ENCODE data around the gene NAV2.

NAV2 gene

DNA sequence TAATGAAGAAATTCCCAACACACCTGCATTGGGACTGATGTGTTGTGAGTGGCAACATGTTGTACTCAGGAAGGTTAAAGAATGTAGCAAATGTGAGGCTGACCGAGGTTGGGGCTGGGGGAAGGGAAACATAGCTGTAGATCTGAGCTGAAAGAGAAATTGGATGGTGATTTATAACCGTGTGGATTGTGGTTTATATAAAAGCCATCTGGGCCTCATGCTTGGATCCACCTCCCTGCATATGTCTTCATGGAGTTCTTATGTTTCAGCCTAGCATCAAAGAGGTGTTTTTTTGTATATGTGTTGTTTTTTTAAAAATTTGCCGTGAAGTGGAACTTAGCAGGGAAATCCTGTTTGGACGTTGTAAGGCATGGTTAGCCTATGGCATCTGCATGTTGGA, 141.3 kb downstream of the NAV2 start:
- no peak overlapping the region for H3K4me3 ChIP-seq (ENCODE audit: low read depth in 1 of 2, low read length in 1 of 2)
- TF ChIP-seq CTCF (IDR thresholded peaks at IDR 0.05) = no peak
- H3K27me3 ChIP-seq = peaks cover 20% of the 10 kb centered on the region
- no peaks in the 10 kb centered on the region for H3K4me1 ChIP-seq (ENCODE audit: control insufficient read depth in 1 of 2, insufficient read depth in 1 of 2, low read depth in 1 of 2, low read length in 1 of 2)
- H3K36me3 ChIP-seq = no peaks in the 10 kb centered on the region
- no peak overlapping the region for H3K27ac ChIP-seq
- H3K9me3 ChIP-seq = no peaks in the 10 kb centered on the region

DNA sequence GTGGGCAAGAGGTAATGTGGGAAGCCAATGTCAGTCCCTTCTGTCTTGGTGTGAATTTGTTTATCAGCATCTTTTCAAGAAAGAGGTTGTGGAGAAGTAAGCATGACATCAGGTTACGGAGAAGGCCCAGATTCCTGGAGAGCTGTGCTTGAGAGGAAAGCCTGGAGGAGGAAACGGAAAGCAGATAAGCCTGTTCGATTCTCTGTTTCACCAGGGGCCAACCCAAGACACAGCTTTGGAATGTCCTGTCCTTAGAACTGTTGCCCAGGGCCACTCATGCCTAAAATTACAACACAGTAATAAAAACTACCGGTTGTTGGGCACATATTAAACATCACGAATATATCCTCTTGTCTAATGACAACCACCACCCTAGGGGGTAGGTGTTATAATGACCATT, 148.5 kb downstream of the NAV2 start:
- Histone ChIP-seq H3K27ac (no peak overlapping the region), H3K36me3 (no peaks in the 10 kb centered on the region), H3K4me3 (ENCODE audit: low read depth in 1 of 2, low read length in 1 of 2) (no peak overlapping the region), H3K4me1 (ENCODE audit: control insufficient read depth in 1 of 2, insufficient read depth in 1 of 2, low read depth in 1 of 2, low read length in 1 of 2) (no peaks in the 10 kb centered on the region), H3K9me3 (no peaks in the 10 kb centered on the region), H3K27me3 (peaks cover 7% of the 10 kb centered on the region)
- TF ChIP-seq CTCF (IDR thresholded peaks at IDR 0.05) = no peak

DNA sequence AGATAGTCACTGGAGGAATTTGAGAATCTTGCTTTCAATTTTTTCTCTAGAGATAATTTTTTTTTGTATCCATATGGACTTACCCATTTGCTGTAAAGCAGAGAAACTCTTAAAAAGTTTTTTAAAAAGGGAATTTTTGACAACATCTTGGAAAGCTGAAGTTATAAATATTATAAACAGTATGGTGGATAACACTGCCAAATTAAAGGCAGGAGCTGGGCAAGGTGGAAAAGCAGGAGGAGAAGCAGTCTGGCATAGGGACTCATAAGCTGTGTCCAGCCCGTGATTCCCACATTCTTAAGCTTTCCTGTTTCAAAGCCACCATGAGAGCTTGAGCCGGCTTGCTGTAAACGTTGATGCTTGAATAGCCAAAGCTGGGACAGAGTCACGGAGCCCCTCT, 149.5 kb downstream of the NAV2 start:
- Histone ChIP-seq H3K9me3 (no peaks in the 10 kb centered on the region), H3K27me3 (no peaks in the 10 kb centered on the region), H3K4me1 (ENCODE audit: control insufficient read depth in 1 of 2, insufficient read depth in 1 of 2, low read depth in 1 of 2, low read length in 1 of 2) (no peaks in the 10 kb centered on the region), H3K36me3 (no peaks in the 10 kb centered on the region), H3K4me3 (ENCODE audit: low read depth in 1 of 2, low read length in 1 of 2) (no peak overlapping the region), H3K27ac (no peak overlapping the region)
- TF ChIP-seq CTCF (IDR thresholded peaks at IDR 0.05) = no peak

GRCh38 chr11:19864141-19865140, 151.8 kb downstream of the NAV2 start:
- TF ChIP-seq CTCF (IDR thresholded peaks at IDR 0.05) = no peak
- Histone ChIP-seq H3K36me3 (no peaks in the 10 kb centered on the region), H3K9me3 (no peaks in the 10 kb centered on the region), H3K4me1 (ENCODE audit: control insufficient read depth in 1 of 2, insufficient read depth in 1 of 2, low read depth in 1 of 2, low read length in 1 of 2) (no peaks in the 10 kb centered on the region), H3K4me3 (ENCODE audit: low read depth in 1 of 2, low read length in 1 of 2) (no peak overlapping the region), H3K27ac (no peak overlapping the region), H3K27me3 (peaks cover 5% of the 10 kb centered on the region)

DNA sequence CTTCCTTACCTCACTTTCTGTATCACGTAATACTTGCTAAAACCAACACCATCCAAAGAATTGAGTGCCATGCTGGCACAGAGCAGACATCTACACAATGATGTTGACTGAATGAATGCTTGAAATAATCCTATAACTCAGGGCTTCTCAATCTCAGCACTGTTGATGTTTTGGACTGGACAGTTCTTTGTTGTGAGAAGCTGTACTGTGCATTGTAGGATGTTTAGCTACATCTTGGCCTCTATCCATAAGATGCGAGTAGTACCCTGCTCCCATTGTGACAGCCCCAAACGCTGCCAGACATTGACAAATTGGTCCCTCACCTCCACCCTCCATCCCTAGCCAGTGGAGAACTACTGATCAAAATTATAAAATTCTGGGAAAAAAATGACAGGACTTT, 153.4 kb downstream of the NAV2 start:
- H3K27ac ChIP-seq = no peak overlapping the region
- TF ChIP-seq CTCF (IDR thresholded peaks at IDR 0.05) = no peak
- H3K4me1 ChIP-seq (ENCODE audit: control insufficient read depth in 1 of 2, insufficient read depth in 1 of 2, low read depth in 1 of 2, low read length in 1 of 2) = no peaks in the 10 kb centered on the region
- H3K4me3 ChIP-seq (ENCODE audit: low read depth in 1 of 2, low read length in 1 of 2) = no peak overlapping the region
- no peaks in the 10 kb centered on the region for H3K36me3 ChIP-seq
- H3K9me3 ChIP-seq = no peaks in the 10 kb centered on the region
- peaks cover 5% of the 10 kb centered on the region for H3K27me3 ChIP-seq

All from neutrophil (primary cell).